Measurements from ENCODE around the gene RRP7A.
A peak's percentile ranks its signal among the peaks of the same experiment; 100 is the strongest.
"Not testable (repeated sequence)": the region's sequence is repeated elsewhere in the genome, so short reads cannot be mapped to it uniquely, and the experiment has no call there.

RRP7A gene

GRCh38 chr22:42519525-42520401 lies at the start of gene RRP7A:
TSS of gene RRP7A (minus strand) at chr22:42519796. CDS start at chr22:42519786, 10 bp downstream.
- peak; percentile 94 for DNase-seq

DNA sequence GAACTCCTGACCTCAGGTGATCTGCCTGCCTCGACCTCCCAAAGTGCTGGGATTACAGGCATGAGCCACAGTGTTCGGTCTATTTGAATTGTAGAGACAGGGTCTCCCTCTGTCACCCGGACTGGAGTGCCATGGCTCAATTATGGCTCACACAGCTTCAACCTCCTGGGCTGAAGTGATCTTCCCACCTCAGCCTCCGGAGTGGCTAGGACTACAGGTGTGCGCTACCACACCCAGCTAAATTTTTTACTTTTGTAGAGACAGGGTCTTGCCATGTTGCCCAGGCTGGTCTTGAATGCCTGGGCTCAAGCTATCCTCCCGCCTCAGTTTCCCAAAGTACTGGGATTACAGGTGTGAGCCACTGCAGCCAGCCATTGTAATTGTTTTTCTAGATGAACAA lies 48.4 kb upstream of the RRP7A start:
- DNase-seq: not testable (repeated sequence)

DNA sequence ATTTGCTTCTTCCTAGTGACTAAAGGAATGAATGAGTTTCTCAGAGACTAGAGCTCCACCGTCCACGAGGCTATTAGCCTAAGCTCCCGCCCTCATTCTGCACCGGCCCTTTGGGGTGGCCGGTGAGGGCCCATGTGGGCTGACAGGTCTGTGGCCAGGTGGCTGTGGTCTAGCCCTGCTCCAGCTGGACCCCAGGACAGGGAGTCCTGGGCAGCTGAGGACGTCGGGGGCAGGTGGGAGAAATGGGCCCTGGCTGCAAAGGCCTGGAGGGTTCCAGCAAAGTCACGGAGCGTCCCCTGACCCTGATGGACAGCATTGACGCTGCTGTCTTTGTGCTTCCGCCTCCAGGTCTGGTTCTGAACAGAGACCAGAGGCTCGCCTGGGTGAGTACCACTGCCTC lies 46.4 kb upstream of the RRP7A start:
- DNase-seq: no peak

GRCh38 chr22:42564699-42565098 lies 45.1 kb upstream of the RRP7A start:
- DNase-seq: no peak

DNA sequence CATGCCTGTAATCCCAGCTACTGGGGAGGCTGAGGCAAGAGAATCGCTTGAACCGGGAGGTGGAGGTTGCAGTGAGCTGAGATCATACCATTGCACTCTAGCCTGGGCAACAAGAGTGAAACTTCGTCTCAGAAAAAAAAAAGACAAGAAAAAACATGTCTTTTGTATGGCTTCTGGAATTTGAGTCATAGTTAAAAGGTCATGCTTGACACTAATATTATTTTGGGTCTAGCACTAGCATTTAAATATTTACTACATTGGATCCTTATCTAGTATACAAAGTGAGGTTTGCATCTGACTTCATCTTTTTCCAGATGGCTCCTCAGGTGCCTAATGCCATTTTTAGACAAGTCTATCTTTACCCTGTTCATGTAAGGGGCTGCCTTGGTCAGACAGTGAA lies 44.3 kb upstream of the RRP7A start:
- not testable (repeated sequence) for DNase-seq

- DNase-seq: no peak
Observed at GRCh38 chr22:42562684-42563083, 43.1 kb upstream of the RRP7A start.

DNA sequence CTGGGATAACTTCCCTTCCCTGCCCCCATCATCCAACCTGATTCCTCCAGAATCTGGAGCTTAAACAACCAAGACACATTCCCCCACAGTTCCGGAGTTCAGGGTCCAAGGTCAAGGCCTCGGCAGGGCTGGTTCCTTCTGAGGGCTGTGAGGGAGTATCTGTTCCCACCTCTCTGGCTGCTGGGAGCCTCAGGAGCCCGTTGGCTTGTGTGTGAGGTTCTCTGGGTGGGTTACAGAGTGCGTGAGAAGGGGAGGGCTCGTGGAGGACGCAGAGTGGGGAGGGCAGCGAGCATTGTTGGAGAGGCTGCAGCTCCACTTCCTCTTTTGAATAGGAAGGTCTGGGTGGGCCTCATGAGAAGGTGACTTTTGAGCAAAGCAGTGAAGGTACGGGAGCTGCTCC lies 42.7 kb upstream of the RRP7A start:
- DNase-seq: peak; percentile 19

GRCh38 chr22:42561856-42562255 lies 42.3 kb upstream of the RRP7A start:
- DNase-seq: no peak

DNA sequence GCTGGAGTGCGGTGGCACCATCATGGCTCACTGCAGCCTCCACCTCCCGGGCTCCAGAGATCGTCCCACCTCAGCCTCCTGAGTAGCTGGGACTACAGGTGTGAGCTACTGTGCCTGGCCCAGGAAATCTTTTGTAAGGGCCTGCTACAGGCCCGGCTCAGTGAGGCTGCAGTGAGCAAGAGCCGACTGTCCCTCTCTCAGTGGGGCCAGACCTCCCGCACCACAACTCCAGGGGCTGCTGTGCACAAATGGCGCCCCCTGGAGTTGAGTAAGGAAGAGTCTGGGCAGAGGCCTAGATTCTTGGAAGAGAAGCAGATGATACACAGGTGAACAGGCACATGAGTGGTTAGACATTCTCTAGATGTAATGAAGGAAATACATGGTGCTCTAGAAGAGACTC lies 41.2 kb upstream of the RRP7A start:
- peak; percentile 33 for DNase-seq

DNA sequence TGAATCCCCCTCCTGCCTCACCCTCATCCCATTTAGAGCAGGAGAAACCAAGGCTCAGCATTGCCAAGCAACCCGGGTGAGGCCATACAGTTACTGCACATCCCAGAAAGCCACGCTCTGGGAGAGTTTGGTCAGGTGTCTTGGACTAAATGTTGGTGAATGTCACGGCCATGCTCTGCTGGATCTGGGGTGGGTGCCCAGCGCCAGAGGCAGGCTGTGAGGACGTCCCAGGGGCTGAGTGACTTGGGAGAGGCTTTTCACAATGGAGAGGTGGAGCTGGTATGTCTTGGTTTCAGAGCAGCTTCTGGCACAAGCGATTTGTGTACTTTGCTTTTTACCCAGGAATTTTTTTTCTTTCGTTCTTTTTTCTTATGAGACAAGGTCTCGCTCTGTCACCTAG lies 40.8 kb upstream of the RRP7A start:
- DNase-seq: no peak

- peak; percentile 86 for DNase-seq
Observed at GRCh38 chr22:42553475-42554361, 34.1 kb upstream of the RRP7A start, which contains the start of gene SERHL2. TSS of gene SERHL2 (plus strand) at chr22:42553956. CDS start at chr22:42554021, 65 bp downstream.

- not testable (repeated sequence) for DNase-seq
Observed at GRCh38 chr22:42552294-42552647, 32.7 kb upstream of the RRP7A start.

GRCh38 chr22:42549331-42550060 lies 29.9 kb upstream of the RRP7A start:
- DNase-seq: no peak

- DNase-seq: no peak
Observed at GRCh38 chr22:42548597-42549330, 29.2 kb upstream of the RRP7A start.

GRCh38 chr22:42548126-42548525 lies 28.5 kb upstream of the RRP7A start:
- not testable (repeated sequence) for DNase-seq

GRCh38 chr22:42547562-42547961 lies 28.0 kb upstream of the RRP7A start:
- DNase-seq: no peak

- no peak for DNase-seq
Observed at GRCh38 chr22:42544686-42545085, 25.1 kb upstream of the RRP7A start.

- DNase-seq: not testable (repeated sequence)
Observed at GRCh38 chr22:42539236-42539771, 19.7 kb upstream of the RRP7A start.

GRCh38 chr22:42537199-42537831 lies 17.7 kb upstream of the RRP7A start:
- DNase-seq: not testable (repeated sequence)

DNA sequence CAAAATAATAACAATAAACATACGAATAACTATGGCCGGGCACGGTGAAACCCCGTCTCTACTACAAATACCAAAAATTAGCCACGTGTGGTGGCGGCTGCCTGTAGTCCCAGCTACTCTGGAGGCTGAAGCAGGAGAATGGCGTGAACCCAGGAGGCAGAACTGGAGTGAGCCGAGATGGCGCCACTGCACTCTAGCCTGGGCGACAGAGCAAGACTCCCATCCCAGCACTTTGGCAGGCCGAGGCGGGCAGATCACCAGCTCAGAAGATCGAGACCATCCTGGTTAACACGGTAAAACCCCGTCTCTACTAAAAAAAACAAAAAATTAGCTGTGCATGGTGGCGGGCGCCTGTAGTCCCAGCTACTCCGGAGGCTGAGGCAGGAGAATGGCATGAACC lies 17.0 kb upstream of the RRP7A start:
- not testable (repeated sequence) for DNase-seq

- DNase-seq: no peak
Observed at GRCh38 chr22:42536166-42536565, 16.6 kb upstream of the RRP7A start.
